Erythroblast (primary cell): ENCODE results near the gene SSBP3.

ENCODE experiments used
- DNase-seq, 2 experiments: peaks; one replicate each; lab custom pipeline; 2025; lab: John Stamatoyannopoulos, UW
- GATA1 ChIP-seq: IDR thresholded peaks from 2 replicates; pipeline ENCODE4 v1.6.1; 2011; ENCODE audit warnings: low read depth, mild to moderate bottlenecking, control low read depth, low read length, moderate library complexity
- POLR2A ChIP-seq: IDR thresholded peaks from 2 replicates; pipeline ENCODE4 v1.6.1; 2011; ENCODE audit warnings: mild to moderate bottlenecking, low read length

The SSBP3 gene

DNA sequence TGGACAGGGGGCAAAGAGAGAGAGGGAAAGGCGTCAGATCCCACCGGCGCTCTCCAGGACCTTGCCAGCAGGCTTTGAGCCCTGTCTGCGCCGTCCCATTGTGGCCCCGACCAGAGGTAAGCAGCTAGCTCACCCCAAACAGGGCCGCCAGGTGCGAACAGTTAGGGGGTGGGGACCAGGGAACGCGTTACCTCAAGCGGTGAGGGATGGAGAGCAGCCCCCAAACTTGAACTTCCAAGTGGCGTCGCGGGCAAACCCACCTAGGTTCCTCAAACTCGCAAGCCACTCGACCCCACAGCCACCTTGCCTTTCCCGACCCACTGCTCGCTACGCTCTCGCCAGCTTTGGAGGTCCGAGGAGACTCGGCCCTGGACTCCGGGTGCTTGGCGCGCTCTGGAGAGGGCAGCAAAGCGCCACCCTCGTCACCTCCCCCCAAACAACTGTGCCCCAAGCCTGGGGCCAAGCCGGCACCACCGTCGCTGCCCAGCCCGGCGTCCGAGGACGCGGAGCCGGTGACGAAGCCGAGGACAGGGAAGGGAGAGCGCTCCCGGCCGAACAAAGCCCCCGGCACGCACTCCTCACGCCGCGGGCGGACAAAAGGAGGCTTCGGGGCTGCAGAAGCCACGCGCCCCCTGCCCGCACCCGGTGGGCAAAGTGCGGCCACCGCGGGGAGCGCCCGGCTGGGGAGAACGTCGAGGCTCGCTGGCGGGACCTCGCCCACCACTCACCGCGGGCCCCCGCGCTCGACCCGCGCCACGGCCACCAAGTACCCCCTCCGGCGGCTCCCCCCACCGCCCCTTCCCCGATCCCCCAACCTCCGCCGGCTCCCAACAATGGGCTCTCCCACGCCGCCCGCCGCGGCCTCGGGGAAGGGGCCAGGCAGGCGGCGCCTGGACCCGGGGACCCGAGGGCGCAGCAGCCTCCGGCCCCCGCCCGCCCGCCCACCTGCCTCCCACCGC is 976 bp downstream of the SSBP3 start:
- TF ChIP-seq GATA1 (no peak), POLR2A (no peak)
- DNase-seq = peak; percentile 46 to 58

DNA sequence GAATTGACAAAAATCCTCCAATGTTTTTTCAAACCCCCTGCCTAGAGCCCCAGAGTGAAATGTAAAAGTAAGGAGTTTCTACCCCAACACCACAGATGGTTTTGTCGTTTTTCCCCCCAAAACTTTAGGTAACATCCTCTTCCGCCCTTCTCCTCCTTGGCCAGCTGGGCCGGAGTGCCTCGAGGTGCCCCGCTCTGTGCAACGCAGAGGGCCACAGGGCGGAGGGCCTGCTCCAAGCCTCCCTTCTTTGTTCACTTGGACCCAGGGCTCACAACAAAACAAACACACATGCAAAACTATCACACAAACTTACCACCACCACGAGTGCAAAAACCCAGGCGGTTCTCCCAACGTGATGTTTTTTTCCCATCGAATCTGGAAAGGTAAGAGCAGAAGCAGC is 1.9 kb downstream of the SSBP3 start:
- TF ChIP-seq POLR2A (no peak), GATA1 (no peak)
- no peak for DNase-seq

GRCh38 chr1:54403808-54404261 is 2.4 kb downstream of the SSBP3 start:
- TF ChIP-seq GATA1 = no peak
- TF ChIP-seq POLR2A = no peak
- DNase-seq = peak; percentile 21 to 29

- no peak for DNase-seq
- no peak for TF ChIP-seq GATA1
- TF ChIP-seq POLR2A = no peak
Observed at GRCh38 chr1:54403405-54403804, 2.8 kb downstream of the SSBP3 start.

- DNase-seq = no peak
- TF ChIP-seq POLR2A (no peak), GATA1 (no peak)
Observed at GRCh38 chr1:54402896-54403295, 3.3 kb downstream of the SSBP3 start.

DNA sequence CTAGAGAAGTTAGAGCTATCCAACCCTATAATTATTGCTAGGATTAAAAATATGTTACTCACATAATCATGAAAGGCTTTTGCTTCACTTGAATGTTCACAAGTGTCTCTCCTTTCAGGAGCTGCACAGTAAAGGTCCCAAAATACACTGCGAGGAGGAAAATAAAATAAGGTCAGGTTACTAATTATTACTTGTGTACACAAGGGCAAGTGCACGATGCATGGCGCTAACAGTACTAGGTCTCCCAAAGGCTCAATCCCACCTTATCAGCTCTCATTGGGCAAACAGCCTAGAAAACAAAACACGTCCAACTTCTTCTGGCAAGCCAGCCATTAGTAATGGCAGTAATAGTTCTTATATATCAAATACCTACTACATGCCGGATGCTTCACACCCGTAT is 4.4 kb downstream of the SSBP3 start:
- TF ChIP-seq GATA1 = no peak
- no peak for TF ChIP-seq POLR2A
- no peak for DNase-seq

DNA sequence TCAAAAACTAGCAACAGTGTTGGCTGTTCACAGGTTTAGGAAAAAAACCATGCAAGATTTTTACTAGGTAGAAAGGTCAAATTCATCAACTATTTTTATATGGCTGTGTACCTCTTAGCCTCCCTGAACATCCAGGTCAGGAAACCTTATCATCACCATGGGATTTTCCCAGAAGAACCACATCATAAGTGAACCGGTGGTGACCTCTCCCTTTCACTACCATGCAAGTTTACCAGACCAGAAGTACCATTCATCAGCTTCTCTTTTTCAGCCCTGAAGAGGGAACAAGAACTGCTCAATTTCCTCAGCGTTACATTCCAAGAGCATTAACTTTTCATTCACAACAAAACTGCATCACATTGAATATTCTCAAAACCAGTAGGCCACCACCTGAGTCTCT is 5.9 kb downstream of the SSBP3 start:
- no peak for DNase-seq
- TF ChIP-seq GATA1 (no peak), POLR2A (no peak)

GRCh38 chr1:54399765-54400164 is 6.4 kb downstream of the SSBP3 start:
- TF ChIP-seq GATA1 (no peak), POLR2A (no peak)
- no peak for DNase-seq

DNA sequence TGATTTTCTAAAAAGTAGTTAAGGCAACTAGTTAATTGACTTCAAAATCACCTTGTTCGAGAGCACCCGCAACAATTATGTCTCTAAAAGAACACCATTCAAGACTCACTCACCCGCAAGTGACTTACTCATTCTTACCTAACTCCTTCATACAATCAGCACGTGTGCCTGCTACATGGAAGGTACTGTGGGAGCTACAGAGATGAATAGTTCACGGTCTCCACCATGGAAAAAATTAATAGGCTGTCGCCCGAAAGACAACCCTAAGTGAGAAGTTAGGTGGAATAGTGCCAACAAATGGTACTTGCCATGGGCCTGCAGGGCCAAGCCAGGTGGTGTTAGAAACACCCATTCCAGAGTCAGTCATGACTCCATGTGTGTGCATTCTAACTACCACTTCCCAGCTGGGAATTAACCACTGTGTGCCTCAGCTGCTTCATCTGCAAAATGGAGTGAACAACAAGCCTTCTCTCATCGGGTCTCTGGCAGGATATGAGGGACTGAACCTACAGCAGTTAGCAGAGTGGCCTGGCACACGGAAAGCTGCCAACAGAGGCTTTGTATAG is 7.1 kb downstream of the SSBP3 start:
- TF ChIP-seq GATA1 = no peak
- no peak for DNase-seq

- TF ChIP-seq POLR2A = no peak
- TF ChIP-seq GATA1 = no peak
Observed at GRCh38 chr1:54397980-54398379, 8.2 kb downstream of the SSBP3 start.

DNA sequence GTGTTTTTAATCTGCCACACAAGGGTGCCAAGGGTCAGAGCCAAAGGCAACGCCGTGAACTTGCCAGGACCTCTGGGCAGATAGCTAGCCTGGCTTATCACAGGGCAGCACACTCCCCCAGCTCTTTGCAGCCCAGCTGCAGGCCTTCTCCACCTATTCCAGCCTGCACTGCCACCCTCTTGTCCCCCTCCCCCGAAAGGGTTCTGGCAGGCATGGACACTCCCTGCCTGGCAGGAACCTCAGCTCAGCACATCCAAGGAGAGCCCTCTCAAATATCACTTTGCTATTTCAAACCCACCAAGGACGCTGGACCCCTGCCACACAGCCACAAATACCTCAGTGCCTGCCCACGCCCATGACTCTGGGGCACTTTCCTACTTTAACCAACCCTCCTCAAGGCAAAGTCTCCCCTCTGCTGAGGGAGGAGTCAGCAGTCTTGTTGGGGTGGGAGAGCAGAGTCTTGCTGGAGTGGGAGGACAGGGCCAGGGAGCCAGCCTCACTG is 9.1 kb downstream of the SSBP3 start:
- no peak for TF ChIP-seq POLR2A
- peak; percentile 85 to 94 for DNase-seq

More at GRCh38 chr1:54397980-54398379, 8.2 kb downstream of the SSBP3 start:
- no peak for DNase-seq

DNA sequence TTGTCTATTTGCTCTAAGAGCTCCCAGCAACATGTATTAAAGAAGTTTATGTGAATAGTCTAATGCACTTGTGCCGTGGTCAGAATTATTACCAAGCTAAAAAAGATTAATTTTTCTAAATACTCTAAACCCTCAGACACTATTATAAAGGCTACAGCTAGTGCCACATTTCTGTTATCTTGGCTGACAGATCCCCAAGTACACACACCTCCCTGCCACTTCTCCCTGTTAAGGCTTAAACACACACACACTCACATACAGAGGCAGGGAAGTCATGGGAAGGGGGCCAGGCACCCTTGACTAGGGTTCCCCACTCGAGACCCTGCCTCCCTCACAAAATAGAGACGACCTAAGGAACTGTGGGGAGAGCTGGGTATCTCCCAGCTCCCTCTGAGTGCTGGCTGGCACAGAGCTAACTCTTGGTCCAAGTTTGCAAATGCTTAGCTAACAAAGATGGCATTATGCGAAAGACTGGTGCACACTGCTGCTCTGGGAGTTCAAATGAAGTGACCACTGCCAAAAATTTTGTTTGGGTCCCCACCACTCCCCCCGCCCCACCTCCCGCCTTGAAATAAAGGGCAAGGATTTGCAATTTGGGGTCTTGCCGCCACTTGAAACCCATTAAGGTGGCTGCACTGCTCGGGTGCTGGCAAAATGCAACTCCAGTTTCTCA is 9.8 kb downstream of the SSBP3 start:
- TF ChIP-seq POLR2A = peak; percentile 15
- TF ChIP-seq GATA1 = no peak
- peak; percentile 64 to 78 for DNase-seq

- TF ChIP-seq POLR2A (no peak), GATA1 (no peak)
- DNase-seq = peak in 1 of 2 experiments; percentile 37
Observed at GRCh38 chr1:54395281-54395934, 10.8 kb downstream of the SSBP3 start.

DNA sequence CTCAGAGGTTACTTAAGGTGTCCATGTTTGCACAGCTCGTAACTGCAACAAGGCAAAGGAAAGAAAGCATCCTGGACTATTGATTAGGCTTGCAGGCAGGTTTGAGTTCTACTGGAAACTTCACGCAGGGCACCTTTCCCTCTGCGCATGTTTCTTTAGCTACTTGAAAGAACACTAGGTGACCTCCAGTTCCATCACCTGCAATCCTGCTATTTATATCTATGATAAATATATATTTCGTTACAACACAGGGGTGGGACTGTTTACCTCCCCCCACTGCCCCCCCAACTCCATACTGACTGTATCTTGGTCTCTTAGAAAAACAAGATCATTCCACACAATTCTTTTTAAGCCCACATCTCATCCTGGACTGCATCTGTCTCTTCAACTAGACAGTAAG is 12.1 kb downstream of the SSBP3 start:
- DNase-seq = no peak
- TF ChIP-seq GATA1 (no peak), POLR2A (no peak)

DNA sequence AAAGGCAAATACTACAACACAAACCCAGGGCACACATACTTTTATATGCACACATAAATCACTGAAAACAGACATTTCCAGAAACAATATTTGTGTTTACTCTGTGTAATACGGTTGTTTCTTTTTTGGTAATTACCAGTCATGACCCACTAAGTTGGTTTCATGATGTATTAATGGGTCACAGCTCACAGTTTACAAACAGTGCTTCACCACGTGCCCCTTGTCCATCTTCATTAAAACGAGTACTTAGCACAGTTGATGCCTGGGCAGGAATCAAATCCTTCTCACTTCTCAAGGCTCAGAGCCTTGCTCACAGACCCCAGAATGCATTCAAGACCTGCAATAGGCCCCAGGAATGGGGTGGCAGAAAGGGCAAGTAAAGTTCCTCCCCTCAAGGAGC is 13.8 kb downstream of the SSBP3 start:
- TF ChIP-seq GATA1 (no peak), POLR2A (no peak)
- DNase-seq = no peak
